Measurements from ENCODE around the gene CKAP5. TPM values are rescaled to one million over a fixed set of nuclear protein-coding genes. Genes with fewer than 3 reads are reported as not detected.

Gene CKAP5
- total RNA-seq, 1 donor from 2014 or later, result 94.3 TPM

DNA sequence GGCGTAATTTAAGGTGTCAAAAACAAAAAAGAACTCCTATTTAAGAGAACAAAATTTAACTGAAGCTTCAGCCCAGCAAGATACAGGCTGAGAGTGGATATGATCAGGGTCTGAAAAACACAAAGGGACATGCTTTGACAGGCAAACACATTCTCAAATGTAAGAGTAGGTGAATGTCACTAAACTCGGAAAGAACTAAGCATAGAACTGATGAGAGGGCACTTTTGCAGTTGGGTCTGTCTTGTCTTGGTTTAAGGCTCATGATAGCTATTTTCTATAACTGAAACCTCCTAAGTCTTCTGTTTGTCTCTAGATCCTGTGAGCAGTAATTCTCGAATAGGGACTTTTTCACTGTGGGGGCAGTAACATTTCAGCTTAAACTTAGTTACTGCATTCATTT lies 100.1 kb downstream of the CKAP5 start:
- Mint-ChIP-seq H3K27me3 (ENCODE audit: low read depth) (no peaks in the 10 kb centered on the region), H3K36me3 (ENCODE audit: low read depth) (peaks cover 42% of the 10 kb centered on the region), H3K27ac (ENCODE audit: unreplicated experiment) (no peak overlapping the region), H3K4me3 (ENCODE audit: unreplicated experiment) (no peak overlapping the region), H3K9me3 (ENCODE audit: low read depth) (no peaks in the 10 kb centered on the region), H3K4me1 (ENCODE audit: low read depth) (peaks cover 26% of the 10 kb centered on the region)
- TF ChIP-seq, protein P1, sequence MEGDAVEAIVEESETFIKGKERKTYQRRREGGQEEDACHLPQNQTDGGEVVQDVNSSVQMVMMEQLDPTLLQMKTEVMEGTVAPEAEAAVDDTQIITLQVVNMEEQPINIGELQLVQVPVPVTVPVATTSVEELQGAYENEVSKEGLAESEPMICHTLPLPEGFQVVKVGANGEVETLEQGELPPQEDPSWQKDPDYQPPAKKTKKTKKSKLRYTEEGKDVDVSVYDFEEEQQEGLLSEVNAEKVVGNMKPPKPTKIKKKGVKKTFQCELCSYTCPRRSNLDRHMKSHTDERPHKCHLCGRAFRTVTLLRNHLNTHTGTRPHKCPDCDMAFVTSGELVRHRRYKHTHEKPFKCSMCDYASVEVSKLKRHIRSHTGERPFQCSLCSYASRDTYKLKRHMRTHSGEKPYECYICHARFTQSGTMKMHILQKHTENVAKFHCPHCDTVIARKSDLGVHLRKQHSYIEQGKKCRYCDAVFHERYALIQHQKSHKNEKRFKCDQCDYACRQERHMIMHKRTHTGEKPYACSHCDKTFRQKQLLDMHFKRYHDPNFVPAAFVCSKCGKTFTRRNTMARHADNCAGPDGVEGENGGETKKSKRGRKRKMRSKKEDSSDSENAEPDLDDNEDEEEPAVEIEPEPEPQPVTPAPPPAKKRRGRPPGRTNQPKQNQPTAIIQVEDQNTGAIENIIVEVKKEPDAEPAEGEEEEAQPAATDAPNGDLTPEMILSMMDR (IDR thresholded peaks at IDR 0.05), result no peak
- no peak for DNase-seq (ENCODE audit: low spot score)

GRCh38 chr11:46745328-46745727 lies 100.8 kb downstream of the CKAP5 start:
- TF ChIP-seq, protein P1 (IDR thresholded peaks at IDR 0.05), result no peak
- Mint-ChIP-seq H3K27me3 (ENCODE audit: low read depth) (no peaks in the 10 kb centered on the region), H3K9me3 (ENCODE audit: low read depth) (no peaks in the 10 kb centered on the region), H3K36me3 (ENCODE audit: low read depth) (peaks cover 37% of the 10 kb centered on the region), H3K27ac (ENCODE audit: unreplicated experiment) (no peak overlapping the region), H3K4me1 (ENCODE audit: low read depth) (peaks cover 26% of the 10 kb centered on the region), H3K4me3 (ENCODE audit: unreplicated experiment) (no peak overlapping the region)
- no peak for DNase-seq (ENCODE audit: low spot score)

- H3K27ac Mint-ChIP-seq (ENCODE audit: unreplicated experiment), result peak overlapping the region; percentile 49
- TF ChIP-seq, protein P1 (IDR thresholded peaks at IDR 0.05), result no peak
- H3K36me3 Mint-ChIP-seq (ENCODE audit: low read depth), result peaks cover 34% of the 10 kb centered on the region
- peaks cover 26% of the 10 kb centered on the region for H3K4me1 Mint-ChIP-seq (ENCODE audit: low read depth)
- DNase-seq (ENCODE audit: low spot score), result peak; percentile 17
- H3K27me3 Mint-ChIP-seq (ENCODE audit: low read depth), result no peaks in the 10 kb centered on the region
- no peak overlapping the region for H3K4me3 Mint-ChIP-seq (ENCODE audit: unreplicated experiment)
- H3K9me3 Mint-ChIP-seq (ENCODE audit: low read depth), result no peaks in the 10 kb centered on the region
These were observed 102.3 kb downstream of the CKAP5 start for GRCh38 chr11:46743693-46744339.

DNA sequence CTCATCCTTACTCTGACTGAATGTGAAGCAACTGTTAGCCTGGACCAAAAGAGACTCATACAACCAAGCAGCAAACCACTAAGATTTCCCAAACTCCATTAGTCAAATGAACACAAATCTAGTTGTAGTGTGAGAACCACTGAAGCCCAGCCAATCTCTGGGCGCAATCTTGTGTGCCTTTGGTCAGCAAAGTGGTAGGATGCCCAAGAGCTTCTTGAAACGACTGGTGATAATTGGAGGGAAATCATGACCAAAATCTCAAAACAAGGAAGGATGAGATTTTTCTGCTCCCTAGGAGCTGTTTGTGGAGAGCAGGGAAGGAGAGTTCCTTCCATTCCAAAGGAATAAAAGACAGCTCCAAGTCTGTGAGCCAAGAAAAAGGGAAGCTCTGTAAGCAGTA lies 103.0 kb downstream of the CKAP5 start:
- Mint-ChIP-seq H3K27me3 (ENCODE audit: low read depth) (no peaks in the 10 kb centered on the region), H3K9me3 (ENCODE audit: low read depth) (no peaks in the 10 kb centered on the region), H3K4me3 (ENCODE audit: unreplicated experiment) (no peak overlapping the region), H3K36me3 (ENCODE audit: low read depth) (peaks cover 32% of the 10 kb centered on the region), H3K4me1 (ENCODE audit: low read depth) (peaks cover 26% of the 10 kb centered on the region), H3K27ac (ENCODE audit: unreplicated experiment) (peak overlapping the region; percentile 65)
- TF ChIP-seq, protein P1 (IDR thresholded peaks at IDR 0.05), result no peak
- DNase-seq (ENCODE audit: low spot score), result no peak

GRCh38 chr11:46741600-46742484 lies 104.2 kb downstream of the CKAP5 start:
- Mint-ChIP-seq H3K4me3 (ENCODE audit: unreplicated experiment) (no peak overlapping the region), H3K9me3 (ENCODE audit: low read depth) (no peaks in the 10 kb centered on the region), H3K27ac (ENCODE audit: unreplicated experiment) (peak overlapping the region; percentile 80), H3K36me3 (ENCODE audit: low read depth) (peaks cover 27% of the 10 kb centered on the region), H3K4me1 (ENCODE audit: low read depth) (peaks cover 29% of the 10 kb centered on the region), H3K27me3 (ENCODE audit: low read depth) (no peaks in the 10 kb centered on the region)
- TF ChIP-seq, protein P1 (IDR thresholded peaks at IDR 0.05), result no peak
- DNase-seq (ENCODE audit: low spot score), result peak; percentile 15
